Esophagus muscularis mucosa (tissue), 4 donors: ENCODE results near the gene FAAP100. TPM values are rescaled to one million over a fixed set of nuclear protein-coding genes. Genes with fewer than 3 reads are reported as not detected.

Experiments
- DNase-seq: peaks from one replicate; pipeline ENCODE4 v3.0.0-alpha.2; 2017; ENCODE audit errors: extremely low spot score
- H3K27ac ChIP-seq, 4 donors: fragments of 200-600 bp; sonication (generic); replicated peaks in 1 of 4; 1 replicate in 3 of 4; 2 replicates in 1 of 4; pipeline ENCODE4 v1.5.1; 2016 to 2019; ENCODE audit warnings: mild to moderate bottlenecking in 1 of 4
- H3K27me3 ChIP-seq, 4 donors: fragments of 200-600 bp; sonication (generic); one replicate each; pipeline versions ENCODE4 v1.5.1 to v1.6.0; 2016 to 2019
- H3K36me3 ChIP-seq, 4 donors: fragments of 200-600 bp; sonication (generic); one replicate each; pipeline ENCODE4 v1.5.1; 2016 to 2019
- H3K4me1 ChIP-seq, 4 donors: fragments of 200-600 bp; sonication (generic); one replicate each; pipeline ENCODE4 v1.5.1; 2016 to 2019
- H3K4me3 ChIP-seq, 4 donors: fragments of 200-600 bp; sonication (generic); 1 replicate in 2 of 4; 2 replicates in 2 of 4; pipeline ENCODE4 v1.5.1; 2016 to 2019; ENCODE audit warnings: mild to moderate bottlenecking in 4 of 4, moderate library complexity in 1 of 4
- H3K9me3 ChIP-seq, 4 donors: fragments of 200-600 bp; sonication (generic); 1 replicate in 3 of 4; 2 replicates in 1 of 4; pipeline ENCODE4 v1.5.1; 2016 to 2019
- EP300 ChIP-seq: sonication (generic); formaldehyde crosslinking; IDR thresholded peaks from one replicate; pipeline ENCODE4 v1.6.1; 2017; ENCODE audit warnings: antibody characterized with exemption
- POLR2A ChIP-seq: fragments of 450-650 bp; IDR thresholded peaks from one replicate; pipeline ENCODE4 v1.6.1; 2017; ENCODE audit warnings: antibody characterized with exemption, moderate library complexity, mild to moderate bottlenecking, low read depth
- POLR2AphosphoS5 ChIP-seq, 2 donors: sonication (generic); formaldehyde crosslinking; IDR thresholded peaks; one replicate each; pipeline ENCODE4 v1.6.1; 2017; ENCODE audit warnings: antibody characterized with exemption in 2 of 2
- WGBS: methylation state at CpG from one replicate; pipeline ENCODE4 v1.1.5; 2018; 5-methylcytosine and 5-hydroxymethylcytosine counted together
- intact Hi-C: fragments of 100-400 bp; cut with DNase I; formaldehyde crosslinking; loops from one replicate; pipeline ENCODE4 v1.15.1; 2023
- total RNA-seq, 4 donors: library from RNA; depleted of rRNA; stranded (reverse); fragments of >200 nt; gene quantifications; one replicate each; pipeline versions ENCODE4 v1.1.0 to v1.2.1, GENCODE V29; 2016
- TF ChIP-seq, protein P1 (sequence below), 3 experiments: fragments of 200-600 bp in 2 of 3; fragments of 450-650 bp in 1 of 3; sonication (generic) in 2 of 3; IDR thresholded peaks; one replicate each; pipeline ENCODE4 v1.5.1; 2017 to 2019; ENCODE audit warnings: antibody characterized with exemption in 3 of 3, mild to moderate bottlenecking in 2 of 3, moderate library complexity in 1 of 3

Gene FAAP100
- total RNA-seq, 4 donors from 2014 or later: 13.7 to 33.3 (median 18.6) TPM

DNA sequence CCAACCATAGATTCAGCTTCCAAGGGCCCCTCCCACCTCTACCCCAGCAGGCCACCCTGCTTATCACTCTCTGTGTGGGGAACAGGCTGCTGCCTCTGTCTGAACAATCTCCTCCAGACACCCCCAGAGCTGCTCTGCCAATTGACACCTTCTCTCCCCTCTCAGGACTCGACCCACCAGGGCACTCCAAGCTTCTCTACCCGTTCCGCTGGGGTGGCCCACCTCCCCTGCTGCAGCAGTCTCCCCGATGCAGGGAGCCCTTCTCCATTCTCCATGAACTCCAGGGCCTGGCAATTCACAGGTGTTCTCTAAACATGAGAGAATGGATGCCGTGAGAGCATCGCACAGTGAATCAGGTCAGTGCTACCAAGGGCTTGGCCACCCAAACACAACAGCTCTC lies 28.3 kb upstream of the FAAP100 start:
- TF ChIP-seq POLR2A (no peak), EP300 (no peak), POLR2AphosphoS5 (IDR thresholded peaks at IDR 0.05) (no peak)
- TF ChIP-seq, protein P1, sequence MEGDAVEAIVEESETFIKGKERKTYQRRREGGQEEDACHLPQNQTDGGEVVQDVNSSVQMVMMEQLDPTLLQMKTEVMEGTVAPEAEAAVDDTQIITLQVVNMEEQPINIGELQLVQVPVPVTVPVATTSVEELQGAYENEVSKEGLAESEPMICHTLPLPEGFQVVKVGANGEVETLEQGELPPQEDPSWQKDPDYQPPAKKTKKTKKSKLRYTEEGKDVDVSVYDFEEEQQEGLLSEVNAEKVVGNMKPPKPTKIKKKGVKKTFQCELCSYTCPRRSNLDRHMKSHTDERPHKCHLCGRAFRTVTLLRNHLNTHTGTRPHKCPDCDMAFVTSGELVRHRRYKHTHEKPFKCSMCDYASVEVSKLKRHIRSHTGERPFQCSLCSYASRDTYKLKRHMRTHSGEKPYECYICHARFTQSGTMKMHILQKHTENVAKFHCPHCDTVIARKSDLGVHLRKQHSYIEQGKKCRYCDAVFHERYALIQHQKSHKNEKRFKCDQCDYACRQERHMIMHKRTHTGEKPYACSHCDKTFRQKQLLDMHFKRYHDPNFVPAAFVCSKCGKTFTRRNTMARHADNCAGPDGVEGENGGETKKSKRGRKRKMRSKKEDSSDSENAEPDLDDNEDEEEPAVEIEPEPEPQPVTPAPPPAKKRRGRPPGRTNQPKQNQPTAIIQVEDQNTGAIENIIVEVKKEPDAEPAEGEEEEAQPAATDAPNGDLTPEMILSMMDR (IDR thresholded peaks at IDR 0.05): no peak
- 100% methylated on average over 4 of the region's 6 CpGs for WGBS
- intact Hi-C loops: no loop called here
- peaks cover 10 to 16% (median 13%) of the 10 kb centered on the region in 4 donors for H3K4me1 ChIP-seq
- peaks cover 12 to 89% (median 82%) of the 10 kb centered on the region in 4 donors for H3K36me3 ChIP-seq
- no peaks in the 10 kb centered on the region for H3K9me3 ChIP-seq
- H3K27ac ChIP-seq: no peak overlapping the region
- no peak overlapping the region for H3K4me3 ChIP-seq
- H3K27me3 ChIP-seq: no peaks in the 10 kb centered on the region
- no peak for DNase-seq

DNA sequence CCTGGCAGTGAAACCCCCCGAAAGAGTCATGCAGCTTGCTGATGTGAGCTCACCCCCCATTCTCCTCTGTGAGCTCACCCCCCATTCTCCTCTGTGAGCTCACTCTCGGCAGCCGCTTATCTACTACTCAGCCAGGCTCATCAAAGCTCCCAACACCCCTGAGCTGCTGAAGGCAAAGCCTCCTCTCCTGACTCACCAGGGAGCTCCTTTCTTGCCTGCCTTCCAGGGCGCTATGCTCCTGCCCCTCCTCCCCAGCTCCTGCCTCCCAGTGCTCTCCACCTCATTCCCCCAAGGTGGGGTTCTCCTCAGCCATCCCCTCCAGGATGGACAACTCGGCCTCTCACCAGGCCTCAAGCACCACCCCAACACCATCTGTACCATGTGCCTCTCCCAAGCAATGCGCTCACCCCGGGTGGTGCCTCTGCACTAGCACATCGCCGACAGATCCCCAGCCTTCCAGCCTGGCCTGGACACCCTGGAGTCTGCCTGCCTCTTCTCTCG lies 27.7 kb upstream of the FAAP100 start:
- Histone ChIP-seq H3K27me3 (no peaks in the 10 kb centered on the region), H3K27ac (no peak overlapping the region), H3K4me1 (peaks cover 10 to 16% (median 13%) of the 10 kb centered on the region in 4 donors), H3K36me3 (peaks cover 13 to 88% (median 81%) of the 10 kb centered on the region in 4 donors), H3K9me3 (no peaks in the 10 kb centered on the region), H3K4me3 (no peak overlapping the region)
- WGBS: 91% methylated on average over 10 of the region's 10 CpGs
- no peak for DNase-seq
- TF ChIP-seq, protein P1 (IDR thresholded peaks at IDR 0.05): no peak
- TF ChIP-seq EP300 (no peak), POLR2AphosphoS5 (IDR thresholded peaks at IDR 0.05) (no peak), POLR2A (no peak)
- intact Hi-C loops: no loop called here

DNA sequence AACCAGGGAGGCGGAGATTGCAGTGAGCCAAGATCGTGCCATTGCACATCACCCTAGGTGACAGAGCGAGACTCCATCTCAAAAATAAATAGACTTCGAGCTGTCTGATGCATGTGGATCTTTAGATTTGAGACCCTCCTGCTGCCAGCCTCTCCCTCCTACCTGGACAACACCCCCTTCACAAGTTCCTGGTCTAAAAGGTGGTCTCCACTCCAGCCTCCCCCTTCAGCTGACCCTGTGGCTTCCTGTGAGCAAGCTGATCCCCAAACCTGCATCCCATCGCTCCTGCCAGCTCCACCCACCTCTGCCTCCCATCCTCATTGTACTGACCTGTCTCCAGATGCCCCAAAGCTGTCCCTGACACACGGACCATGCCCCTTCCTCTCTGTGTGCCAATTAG lies 27.1 kb upstream of the FAAP100 start:
- Histone ChIP-seq H3K27ac (no peak overlapping the region), H3K4me1 (peaks cover 10 to 16% (median 13%) of the 10 kb centered on the region in 4 donors), H3K4me3 (no peak overlapping the region), H3K27me3 (no peaks in the 10 kb centered on the region), H3K36me3 (peaks cover 13 to 88% (median 80%) of the 10 kb centered on the region in 4 donors), H3K9me3 (no peaks in the 10 kb centered on the region)
- WGBS: 90% methylated on average over 6 of the region's 6 CpGs
- intact Hi-C loops: no loop called here
- no peak for TF ChIP-seq EP300
- TF ChIP-seq POLR2A: no peak
- TF ChIP-seq, protein P1 (IDR thresholded peaks at IDR 0.05): no peak
- no peak for TF ChIP-seq POLR2AphosphoS5 (IDR thresholded peaks at IDR 0.05)
- DNase-seq: no peak

DNA sequence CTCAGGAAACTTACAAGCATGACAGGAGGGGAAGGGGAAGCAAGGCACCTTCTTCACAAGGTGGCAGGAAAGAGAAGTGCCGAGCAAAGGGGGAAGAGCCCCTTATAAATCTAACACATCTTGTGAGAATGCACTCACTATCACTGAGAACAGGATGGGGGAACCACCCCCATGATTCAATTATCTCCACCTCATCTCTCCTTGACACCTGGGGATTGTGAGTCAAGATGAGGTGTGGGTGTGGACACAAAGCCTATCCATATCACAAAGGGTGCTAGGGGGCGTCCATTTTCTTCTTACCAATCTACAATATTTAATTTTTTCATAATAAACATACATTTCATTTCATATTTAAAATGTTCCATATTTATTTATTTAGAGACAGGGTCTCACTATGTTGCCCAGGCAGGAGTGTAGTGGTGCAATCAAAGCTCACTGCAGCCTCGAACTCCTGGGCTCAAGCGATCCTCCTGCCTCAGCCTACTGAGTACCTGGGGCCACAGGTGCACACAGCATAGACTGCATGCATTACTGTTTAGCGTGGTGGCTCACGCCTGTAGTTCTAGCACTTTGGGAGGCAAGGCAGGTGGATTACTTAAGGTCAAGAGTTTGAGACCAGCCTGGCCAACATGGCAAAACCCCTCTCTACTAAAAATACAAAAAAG lies 26.5 kb upstream of the FAAP100 start:
- no peaks in the 10 kb centered on the region for H3K9me3 ChIP-seq
- TF ChIP-seq, protein P1 (IDR thresholded peaks at IDR 0.05): no peak
- TF ChIP-seq POLR2AphosphoS5 (IDR thresholded peaks at IDR 0.05) (no peak), POLR2A (no peak), EP300 (no peak)
- no peak for DNase-seq
- H3K27ac ChIP-seq: no peak overlapping the region
- peaks cover 10 to 86% (median 79%) of the 10 kb centered on the region in 4 donors for H3K36me3 ChIP-seq
- 96% methylated on average over 6 of the region's 6 CpGs for WGBS
- H3K27me3 ChIP-seq: no peaks in the 10 kb centered on the region
- no peak overlapping the region for H3K4me3 ChIP-seq
- H3K4me1 ChIP-seq: peaks cover 10 to 16% (median 13%) of the 10 kb centered on the region in 4 donors
- intact Hi-C loops: no loop called here
